ENCODE results near the gene KIF1B. TPM values are rescaled to one million over a fixed set of nuclear protein-coding genes. Genes with fewer than 3 reads are reported as not detected.

The KIF1B gene
- total RNA-seq, 4 donors from 2014 or later: 46.0 to 88.0 (median 51.2) TPM

DNA sequence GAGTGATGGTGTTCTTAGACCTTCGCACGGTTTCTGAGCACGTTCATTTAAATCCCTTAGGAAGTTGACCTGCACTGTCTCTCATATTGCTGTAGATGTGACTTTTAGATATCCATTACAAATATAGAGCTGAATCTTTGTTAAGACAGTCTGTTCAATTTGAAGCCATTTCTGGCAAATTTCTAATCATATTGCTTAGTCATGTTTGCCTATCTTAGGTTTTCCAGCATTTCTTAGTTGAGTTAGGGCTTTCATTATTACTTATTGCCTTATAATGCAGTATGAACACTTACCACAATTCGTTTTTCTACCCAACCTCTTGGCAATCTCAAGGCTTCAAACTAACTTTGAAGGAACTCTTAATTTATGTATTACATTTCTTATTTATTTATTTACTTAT lies 110.0 kb downstream of the KIF1B start:
- no peak for DNase-seq (ENCODE audit: low spot score in 2 of 2)
- H3K4me3 ChIP-seq: no peak overlapping the region
- no peak overlapping the region for H3K27ac ChIP-seq
- no peaks in the 10 kb centered on the region for H3K4me1 ChIP-seq
- 88% methylated on average over 4 of the region's 4 CpGs for whole genome bisulfite sequencing
- H3K36me3 ChIP-seq: peaks cover 33% of the 10 kb centered on the region
- H3K27me3 ChIP-seq: no peaks in the 10 kb centered on the region
- TF ChIP-seq, protein P1, sequence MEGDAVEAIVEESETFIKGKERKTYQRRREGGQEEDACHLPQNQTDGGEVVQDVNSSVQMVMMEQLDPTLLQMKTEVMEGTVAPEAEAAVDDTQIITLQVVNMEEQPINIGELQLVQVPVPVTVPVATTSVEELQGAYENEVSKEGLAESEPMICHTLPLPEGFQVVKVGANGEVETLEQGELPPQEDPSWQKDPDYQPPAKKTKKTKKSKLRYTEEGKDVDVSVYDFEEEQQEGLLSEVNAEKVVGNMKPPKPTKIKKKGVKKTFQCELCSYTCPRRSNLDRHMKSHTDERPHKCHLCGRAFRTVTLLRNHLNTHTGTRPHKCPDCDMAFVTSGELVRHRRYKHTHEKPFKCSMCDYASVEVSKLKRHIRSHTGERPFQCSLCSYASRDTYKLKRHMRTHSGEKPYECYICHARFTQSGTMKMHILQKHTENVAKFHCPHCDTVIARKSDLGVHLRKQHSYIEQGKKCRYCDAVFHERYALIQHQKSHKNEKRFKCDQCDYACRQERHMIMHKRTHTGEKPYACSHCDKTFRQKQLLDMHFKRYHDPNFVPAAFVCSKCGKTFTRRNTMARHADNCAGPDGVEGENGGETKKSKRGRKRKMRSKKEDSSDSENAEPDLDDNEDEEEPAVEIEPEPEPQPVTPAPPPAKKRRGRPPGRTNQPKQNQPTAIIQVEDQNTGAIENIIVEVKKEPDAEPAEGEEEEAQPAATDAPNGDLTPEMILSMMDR (IDR thresholded peaks at IDR 0.05): no peak
- TF ChIP-seq POLR2A (IDR thresholded peaks at IDR 0.05) (no peak), EP300 (IDR thresholded peaks at IDR 0.05) (no peak), POLR2AphosphoS5 (IDR thresholded peaks at IDR 0.05) (no peak)
- no peaks in the 10 kb centered on the region for H3K9me3 ChIP-seq

DNA sequence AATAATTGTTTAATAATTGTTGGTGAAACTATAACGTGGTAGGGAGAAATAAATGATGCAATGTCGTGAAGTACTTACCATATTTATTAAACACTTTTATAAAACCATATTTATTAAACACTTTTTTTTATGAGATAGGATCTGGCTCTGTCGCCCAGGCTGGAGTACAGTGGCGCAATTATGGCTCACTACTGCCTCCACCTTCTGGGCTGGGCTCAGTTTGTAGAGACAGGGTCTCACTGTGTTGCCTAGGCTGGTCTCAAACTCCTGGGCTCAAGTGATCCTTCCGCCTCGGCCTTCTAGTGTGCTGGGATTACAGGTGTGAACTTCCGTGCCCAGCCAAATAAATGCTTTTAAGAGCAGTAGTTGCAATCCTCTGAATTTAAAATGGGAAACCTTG lies 112.5 kb downstream of the KIF1B start:
- no peak overlapping the region for H3K4me3 ChIP-seq
- H3K36me3 ChIP-seq: peaks cover 50% of the 10 kb centered on the region
- no peaks in the 10 kb centered on the region for H3K4me1 ChIP-seq
- TF ChIP-seq, protein P1 (IDR thresholded peaks at IDR 0.05): no peak
- TF ChIP-seq POLR2A (IDR thresholded peaks at IDR 0.05) (no peak), POLR2AphosphoS5 (IDR thresholded peaks at IDR 0.05) (no peak), EP300 (IDR thresholded peaks at IDR 0.05) (no peak)
- WGBS: 90% methylated on average over 7 of the region's 7 CpGs
- DNase-seq (ENCODE audit: low spot score in 2 of 2): no peak
- no peaks in the 10 kb centered on the region for H3K9me3 ChIP-seq
- no peak overlapping the region for H3K27ac ChIP-seq
- no peaks in the 10 kb centered on the region for H3K27me3 ChIP-seq

DNA sequence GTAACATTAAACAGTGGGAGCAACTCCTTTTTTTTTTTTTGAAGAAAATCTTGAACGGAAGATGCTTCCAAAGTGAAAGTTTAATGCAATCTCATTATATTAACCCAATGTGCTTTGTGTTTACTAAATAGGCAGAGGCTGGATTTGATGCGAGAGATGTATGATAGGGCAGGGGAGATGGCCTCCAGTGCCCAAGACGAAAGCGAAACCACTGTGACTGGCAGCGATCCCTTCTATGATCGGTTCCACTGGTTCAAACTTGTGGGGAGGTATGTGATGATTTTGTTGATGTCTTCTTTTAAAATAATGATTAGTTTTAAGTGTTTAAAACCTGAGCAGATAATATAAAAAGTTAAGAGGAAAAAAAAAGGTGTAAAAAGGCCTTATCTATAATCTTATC lies 114.3 kb downstream of the KIF1B start:
- no peaks in the 10 kb centered on the region for H3K27me3 ChIP-seq
- H3K9me3 ChIP-seq: no peaks in the 10 kb centered on the region
- TF ChIP-seq POLR2A (IDR thresholded peaks at IDR 0.05): no peak
- WGBS: 88% methylated on average over 6 of the region's 6 CpGs
- no peak overlapping the region for H3K27ac ChIP-seq
- no peak for DNase-seq (ENCODE audit: low spot score in 2 of 2)
- H3K4me3 ChIP-seq: no peak overlapping the region
- no peaks in the 10 kb centered on the region for H3K4me1 ChIP-seq
- peaks cover 54% of the 10 kb centered on the region for H3K36me3 ChIP-seq

DNA sequence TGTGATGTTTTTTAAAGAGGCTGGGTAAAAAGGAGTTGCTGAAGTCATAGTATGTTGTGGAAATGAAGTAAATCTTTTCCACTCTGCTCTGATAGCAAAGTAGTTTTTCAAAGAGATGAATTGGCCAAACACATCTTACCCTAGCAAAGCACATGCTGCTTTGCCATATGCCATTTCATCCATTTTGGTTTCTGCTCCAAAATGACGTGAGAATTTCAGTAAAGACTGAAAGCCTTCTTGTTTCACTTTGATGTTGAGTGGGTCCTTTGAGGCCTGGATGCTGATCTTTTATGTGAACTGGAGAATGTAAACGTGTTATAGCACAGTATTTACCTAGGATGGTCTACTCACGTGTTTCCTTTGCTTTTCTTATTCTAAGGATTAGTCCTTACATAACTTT lies 115.2 kb downstream of the KIF1B start:
- no peaks in the 10 kb centered on the region for H3K4me1 ChIP-seq
- H3K27ac ChIP-seq: no peak overlapping the region
- TF ChIP-seq POLR2A (IDR thresholded peaks at IDR 0.05) (no peak), EP300 (IDR thresholded peaks at IDR 0.05) (no peak)
- H3K36me3 ChIP-seq: peaks cover 54% of the 10 kb centered on the region
- H3K4me3 ChIP-seq: no peak overlapping the region
- no peaks in the 10 kb centered on the region for H3K27me3 ChIP-seq
- WGBS: 86% methylated on average over 3 of the region's 3 CpGs
- no peaks in the 10 kb centered on the region for H3K9me3 ChIP-seq
- DNase-seq (ENCODE audit: low spot score in 2 of 2): no peak

DNA sequence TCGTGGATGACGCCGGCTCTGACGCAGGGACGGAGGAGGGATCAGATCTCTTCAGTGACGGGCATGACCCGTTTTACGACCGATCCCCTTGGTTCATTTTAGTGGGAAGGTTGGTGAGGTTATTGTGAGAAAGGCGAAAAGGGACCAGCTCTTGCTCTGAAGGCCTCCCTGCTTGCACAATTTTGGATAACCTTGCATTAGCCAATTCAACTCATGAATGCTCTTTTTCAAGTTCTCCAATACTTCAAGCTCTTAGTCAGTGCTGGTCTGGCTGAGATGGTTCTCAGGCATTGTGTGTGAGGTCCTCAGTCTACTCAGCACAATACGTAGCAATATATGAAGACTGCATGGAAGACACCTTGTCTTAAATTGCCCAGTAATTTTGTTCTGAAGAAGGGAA lies 115.9 kb downstream of the KIF1B start:
- DNase-seq (ENCODE audit: low spot score in 2 of 2): no peak
- Histone ChIP-seq H3K4me3 (no peak overlapping the region), H3K27ac (no peak overlapping the region), H3K9me3 (no peaks in the 10 kb centered on the region), H3K27me3 (no peaks in the 10 kb centered on the region), H3K4me1 (no peaks in the 10 kb centered on the region), H3K36me3 (peaks cover 54% of the 10 kb centered on the region)
- WGBS: 96% methylated on average over 11 of the region's 11 CpGs
- TF ChIP-seq POLR2A (IDR thresholded peaks at IDR 0.05) (no peak), POLR2AphosphoS5 (IDR thresholded peaks at IDR 0.05) (no peak), EP300 (IDR thresholded peaks at IDR 0.05) (no peak)
- TF ChIP-seq, protein P1 (IDR thresholded peaks at IDR 0.05): no peak

DNA sequence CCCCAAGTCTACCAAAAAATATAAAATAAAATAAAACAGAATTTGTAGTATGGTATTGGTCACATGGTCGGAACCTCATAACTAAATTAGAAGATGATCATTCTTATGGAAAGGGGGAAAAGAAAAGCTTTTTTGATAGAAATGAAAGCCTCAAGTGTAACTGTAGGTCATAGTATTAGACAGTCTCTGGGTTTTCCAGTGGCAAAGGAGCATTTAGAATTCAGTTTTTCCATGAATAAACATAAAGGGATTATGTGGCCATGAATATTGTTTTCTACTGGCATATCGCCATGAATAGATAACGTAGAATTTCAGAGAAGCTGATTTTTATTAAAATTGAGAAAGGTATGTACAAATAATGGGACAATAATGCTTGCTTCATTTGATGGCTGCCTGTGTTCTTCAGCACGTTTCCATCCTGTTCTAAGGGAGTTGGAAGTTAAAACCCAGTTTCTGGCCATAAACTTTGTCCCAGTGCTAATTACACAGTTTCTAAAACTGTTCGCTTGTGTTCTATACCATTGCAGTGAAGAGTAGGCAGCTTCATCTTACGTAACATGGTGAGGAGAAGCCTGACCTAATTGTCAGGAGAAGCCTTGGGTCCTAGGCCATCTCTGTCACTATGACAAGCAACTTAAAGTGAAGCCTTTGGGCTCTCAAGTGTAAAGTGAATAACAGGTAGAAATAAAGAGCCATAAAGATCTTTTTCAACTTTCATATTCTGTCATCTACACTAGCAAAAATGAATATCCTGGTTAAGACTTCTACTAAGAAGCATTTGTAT lies 118.0 kb downstream of the KIF1B start:
- Histone ChIP-seq H3K9me3 (no peaks in the 10 kb centered on the region), H3K27ac (no peak overlapping the region), H3K36me3 (peaks cover 44% of the 10 kb centered on the region), H3K4me3 (no peak overlapping the region), H3K4me1 (no peaks in the 10 kb centered on the region), H3K27me3 (no peaks in the 10 kb centered on the region)
- TF ChIP-seq EP300 (IDR thresholded peaks at IDR 0.05) (no peak), POLR2AphosphoS5 (IDR thresholded peaks at IDR 0.05) (no peak), POLR2A (IDR thresholded peaks at IDR 0.05) (no peak)
- TF ChIP-seq, protein P1 (IDR thresholded peaks at IDR 0.05): no peak
- 91% methylated on average over 6 of the region's 6 CpGs for WGBS
- no peak for DNase-seq (ENCODE audit: low spot score in 2 of 2)
